HG02840 (cell line): ENCODE data around the gene CDH4.

Experiments
- ATAC-seq: cut with Tn5 transposase; IDR thresholded peaks from one replicate; pipeline ENCODE4 v1.9.1; 2021; ENCODE audit warnings: mild to moderate bottlenecking, moderate library complexity, moderate number of reproducible peaks; ENCODE audit not compliant: unreplicated experiment, low FRiP score

The CDH4 gene

DNA sequence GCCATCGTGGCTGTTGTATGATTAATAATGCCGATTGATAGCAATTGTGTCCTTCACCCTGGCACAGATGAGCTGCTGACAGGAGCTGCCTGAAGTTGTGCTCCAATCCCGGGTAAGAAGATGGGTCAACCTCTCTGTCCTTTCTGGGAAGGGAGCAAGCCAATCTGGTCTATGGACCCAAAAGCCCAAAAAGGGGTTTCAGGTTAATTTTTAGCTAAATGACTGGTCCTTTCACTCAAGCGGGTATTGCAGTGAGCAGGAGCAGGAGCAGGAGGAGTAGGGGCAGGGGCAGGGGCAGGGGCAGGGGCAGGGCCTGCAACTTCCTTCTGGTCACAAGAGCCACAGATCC, 648.9 kb downstream of the CDH4 start:
- ATAC-seq = no peak

DNA sequence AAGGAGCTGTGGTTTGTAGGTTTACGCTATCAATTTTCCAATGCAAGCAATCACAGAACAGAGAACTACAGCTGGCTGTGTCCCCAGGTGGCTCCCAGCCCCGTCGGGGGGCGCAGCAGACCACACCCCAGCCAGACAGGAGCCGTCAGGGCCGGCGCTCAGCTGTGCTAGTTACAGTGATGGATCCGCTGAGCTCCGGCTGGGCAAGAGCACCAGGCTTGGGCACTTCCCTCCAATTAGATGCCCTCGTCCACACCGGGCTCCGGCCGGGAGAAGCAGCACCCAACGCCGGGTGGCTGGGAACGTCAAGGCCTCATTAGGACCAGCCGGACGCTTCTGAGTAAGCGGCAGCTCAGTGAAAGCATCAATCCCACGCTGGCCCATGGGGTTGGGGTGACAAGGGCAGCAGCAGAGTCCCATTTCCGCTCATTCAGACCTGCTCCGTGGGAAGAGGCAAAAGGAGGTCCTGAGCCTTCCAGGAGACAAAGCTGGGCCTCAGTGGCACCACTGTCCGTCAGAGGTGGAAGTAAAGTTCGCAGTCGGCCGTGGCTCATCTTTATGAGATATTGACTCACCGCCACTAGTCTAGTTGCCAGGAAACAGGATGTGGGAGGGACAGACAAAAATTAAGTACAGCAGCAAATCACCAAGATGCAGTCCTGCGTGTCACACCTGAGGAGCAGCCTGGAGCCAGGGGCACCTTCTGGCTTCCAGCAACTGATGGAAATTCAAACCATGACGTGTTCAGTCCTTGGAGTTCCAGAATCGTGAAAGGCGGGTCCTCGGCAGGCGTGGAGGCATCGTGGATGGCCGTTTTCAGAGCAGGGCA, 649.5 kb downstream of the CDH4 start:
- no peak for ATAC-seq

DNA sequence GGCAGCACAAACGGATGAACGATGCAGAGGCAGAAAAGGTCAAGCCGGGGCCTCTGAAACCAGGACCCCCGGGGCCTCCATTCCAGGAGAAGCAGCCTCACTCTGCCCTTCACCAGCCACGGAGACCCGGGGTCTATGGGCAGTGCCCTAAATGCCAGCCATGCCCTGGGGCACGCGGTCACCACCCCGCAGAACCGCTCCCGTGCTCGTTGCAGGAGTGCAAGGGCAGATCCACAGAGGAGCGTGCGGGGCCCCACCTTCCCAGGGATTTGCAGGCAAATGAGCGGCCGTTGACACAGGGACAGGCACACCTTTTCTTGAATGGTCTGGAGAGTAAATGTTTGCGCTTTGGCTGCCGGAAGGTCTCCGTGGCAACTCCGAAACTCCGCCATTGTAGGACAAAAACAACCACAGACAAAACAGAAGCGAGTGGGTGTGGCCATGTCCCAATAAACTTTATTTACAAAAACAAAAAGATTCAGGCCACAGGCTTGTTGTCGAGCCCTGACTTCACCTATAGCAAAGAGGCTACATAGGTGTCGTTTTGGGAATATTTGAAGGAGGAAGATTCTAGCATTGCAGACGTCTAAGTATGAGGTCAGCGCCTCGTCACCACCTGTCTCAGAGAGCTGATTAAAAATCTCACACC, 650.3 kb downstream of the CDH4 start:
- ATAC-seq = no peak

DNA sequence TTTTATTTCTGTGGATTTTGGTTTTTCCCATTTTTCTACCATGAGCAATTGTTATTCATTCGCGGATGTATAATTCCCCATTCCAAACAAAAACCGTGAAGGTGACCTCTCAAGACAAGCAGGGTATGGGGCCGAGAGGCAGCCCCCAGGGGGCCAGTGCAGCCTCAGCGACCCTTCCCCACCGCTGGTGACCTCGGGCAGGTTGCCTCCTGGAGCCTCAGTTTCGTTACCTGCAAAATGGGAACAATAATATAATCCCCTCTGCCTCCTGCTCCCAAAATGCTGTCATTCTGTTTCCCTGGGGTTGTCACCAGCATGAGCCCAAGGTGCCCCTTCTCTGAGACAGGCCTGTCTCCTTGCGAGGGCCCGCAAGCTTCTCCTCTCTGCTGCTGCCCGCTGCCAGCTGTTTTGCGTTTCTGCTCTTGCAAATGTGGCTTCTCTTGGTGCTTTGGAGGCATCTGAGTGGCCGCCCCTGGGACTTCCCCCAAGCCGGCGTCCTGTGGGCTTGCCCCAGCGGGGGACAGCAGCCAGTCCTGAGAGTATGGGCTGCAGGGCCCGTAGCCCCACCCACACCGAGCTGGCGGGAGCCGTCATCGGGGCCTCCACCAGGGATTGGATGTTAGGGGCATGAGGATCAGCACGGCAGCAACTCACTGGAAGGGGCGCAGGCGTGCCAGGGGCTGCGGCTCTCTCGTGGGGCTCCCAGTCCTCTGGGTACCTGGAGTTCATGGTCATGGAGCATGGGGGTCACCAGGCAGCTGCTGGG, 651.7 kb downstream of the CDH4 start:
- no peak for ATAC-seq

DNA sequence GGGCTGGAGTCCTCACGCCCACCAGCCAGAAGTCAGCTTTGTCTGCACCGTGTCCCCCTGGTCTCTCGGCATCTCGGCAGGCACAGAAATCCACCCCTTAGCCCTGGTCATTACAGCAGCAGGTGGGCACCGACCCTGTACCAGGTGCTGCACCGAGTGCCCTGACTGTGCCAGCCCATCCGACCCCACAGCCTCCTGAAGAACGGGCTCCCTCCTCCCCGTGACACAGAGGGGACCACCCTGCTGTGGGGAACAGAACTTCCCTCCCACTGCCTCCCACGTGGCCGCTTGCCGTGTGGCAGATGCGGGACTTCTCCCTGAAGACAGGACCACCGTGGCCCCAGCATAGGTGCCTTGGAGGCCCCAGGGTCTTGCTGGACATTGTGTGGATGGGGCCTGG, 652.4 kb downstream of the CDH4 start:
- ATAC-seq = no peak

DNA sequence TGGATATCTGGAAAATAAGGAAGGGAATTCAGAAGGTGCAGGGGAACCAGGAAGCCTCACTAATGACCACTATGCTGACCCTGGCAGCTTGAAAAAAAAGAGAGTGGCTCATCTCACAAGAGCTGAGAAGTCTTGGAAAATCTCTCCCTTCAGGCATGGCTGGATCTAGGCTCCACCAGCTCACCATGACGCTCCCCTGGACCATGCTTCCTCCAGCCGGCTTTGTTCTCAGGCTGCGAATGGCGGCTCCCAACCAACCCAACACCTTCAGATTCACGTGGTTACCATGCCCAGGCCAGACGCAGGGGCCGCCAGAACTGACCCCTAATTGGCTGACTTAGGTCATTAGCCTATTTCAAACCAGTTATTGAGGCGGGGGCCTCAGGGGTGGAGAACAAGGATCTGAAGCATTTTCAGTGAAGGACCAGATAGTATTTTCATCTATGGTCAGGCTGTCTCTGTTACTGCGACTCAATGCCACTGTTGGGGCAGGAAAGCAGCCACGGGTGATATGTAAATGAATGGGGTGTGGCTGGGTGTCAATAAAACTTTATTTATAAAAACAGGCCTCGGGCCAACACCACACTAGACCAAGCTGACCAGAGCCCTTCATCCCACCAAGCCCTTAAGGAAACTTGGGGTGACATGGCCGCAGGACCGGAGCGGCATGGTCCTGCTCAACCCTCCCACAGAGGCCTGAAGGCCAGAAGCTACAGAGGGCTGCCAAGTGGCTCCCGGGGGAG, 653.9 kb downstream of the CDH4 start:
- ATAC-seq = no peak

DNA sequence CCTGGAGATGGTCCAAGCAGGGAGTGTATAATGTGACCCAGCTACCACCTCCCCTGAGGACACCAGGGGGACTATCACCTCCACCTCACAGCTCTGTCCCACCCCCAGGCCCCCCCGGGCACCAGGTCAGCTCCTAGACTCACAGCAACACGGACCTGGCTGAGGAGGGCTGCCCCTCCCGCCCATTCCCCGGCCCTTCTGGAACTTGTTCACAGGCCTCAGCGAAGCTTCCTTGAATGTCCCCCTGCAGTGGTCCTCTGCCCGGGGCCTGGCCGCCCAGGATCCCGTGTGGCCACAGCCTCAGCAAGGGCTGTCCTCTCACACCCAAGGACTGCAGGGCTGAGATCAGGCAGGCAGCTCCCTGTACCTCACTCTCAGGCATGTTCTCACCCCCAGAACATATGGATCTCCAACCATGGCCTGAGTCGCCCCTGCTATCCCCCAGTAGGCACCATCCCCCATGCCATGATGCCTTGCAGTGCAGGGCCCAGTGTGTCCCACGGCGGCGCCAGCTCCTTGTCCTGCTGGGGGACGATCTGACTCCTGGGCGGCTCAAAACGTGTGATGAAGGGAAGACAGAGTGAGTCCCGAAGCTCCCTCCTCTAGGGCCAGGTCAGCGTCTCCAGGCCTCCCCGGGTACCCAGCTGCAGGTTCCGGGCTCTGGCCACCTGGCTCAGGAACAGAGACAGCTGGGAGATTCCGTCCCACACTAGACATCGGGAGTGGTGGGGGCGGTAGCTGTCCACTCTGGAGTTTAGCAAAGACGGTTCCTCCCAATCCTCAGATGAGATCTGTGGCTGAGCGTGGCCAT, 655.2 kb downstream of the CDH4 start:
- no peak for ATAC-seq

DNA sequence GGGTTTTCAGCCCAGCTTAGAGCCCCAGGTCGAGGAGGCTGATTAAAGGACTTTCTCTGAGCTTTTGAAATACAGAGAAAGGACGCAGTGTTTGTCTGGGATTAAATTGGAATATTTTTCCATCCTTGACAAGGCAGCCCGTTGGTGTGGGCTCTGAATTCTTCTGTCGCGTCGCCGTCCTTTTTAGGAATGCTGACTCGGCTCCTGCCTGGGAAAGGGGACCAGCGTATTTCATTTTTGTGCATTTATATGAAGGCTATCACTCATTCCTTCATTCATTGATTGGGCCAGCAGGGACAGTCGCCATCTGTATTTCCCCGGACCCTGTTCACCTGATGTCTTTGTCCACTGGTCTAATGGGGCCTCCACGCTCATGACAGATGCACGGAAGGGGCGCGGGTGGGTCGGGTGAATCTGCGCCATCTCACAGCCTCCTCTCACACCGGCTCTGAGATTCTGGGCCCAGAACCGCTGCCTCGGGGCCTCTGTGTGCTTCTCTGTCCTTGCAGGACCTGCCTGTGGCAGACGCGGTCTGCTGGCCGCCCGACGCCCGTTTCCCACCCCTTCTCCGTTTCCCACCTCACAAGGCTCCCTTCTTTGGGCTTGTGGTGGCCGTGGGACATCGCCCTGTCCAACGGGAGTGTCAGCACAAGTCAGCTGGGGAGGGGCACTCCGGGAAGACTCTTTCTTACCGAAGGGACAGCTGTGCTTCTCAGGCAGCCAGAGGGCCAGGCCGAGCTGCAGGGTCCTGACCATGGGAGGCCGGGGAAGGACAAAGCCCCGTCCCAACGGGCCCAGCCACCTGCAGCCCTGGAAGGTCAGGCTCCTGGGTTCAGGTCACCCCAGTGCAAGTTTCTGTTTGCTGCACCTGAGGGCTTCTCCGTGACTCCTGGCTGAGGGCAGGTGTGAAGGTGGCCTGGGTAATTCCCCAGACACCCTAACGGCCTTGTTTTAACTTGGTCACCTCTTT, 656.3 kb downstream of the CDH4 start:
- ATAC-seq = no peak

DNA sequence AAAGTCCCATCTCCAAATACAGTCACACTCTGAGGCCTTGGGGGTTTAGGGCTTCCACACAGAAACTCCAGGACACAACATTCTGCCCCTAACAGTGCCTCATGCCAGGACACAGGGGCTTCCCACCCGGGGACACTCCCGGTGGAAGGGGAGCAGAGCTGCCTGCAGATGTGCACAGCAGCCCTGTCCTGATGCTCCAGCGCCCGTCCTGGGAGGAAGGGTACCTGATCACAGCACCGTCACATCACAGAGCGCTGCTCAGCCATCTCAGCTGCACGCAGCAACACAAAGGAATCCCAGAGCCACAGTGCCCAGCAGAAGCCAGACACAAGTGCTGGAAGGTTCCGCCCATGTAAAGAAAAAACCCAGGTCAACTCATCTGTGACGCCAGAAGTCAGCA, 657.0 kb downstream of the CDH4 start:
- no peak for ATAC-seq

DNA sequence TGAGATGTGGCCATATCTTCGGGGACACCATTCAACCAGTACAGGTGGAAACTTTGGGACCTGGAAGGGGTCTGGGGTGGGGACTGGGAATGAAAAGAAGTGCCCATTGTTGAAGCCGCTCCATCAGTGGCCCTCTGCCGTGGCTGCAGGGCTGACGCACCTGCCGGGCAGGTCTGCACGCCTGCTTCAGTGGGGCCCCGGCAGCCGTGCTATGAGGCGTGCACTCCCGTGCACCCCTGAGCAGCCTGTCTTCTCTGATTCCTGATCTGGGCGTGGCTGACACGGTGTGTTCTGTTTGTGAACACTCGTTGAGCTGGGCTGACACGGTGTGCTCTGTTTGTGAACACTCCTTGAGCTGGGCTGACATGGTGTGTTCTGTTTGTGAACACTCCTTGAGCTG, 657.8 kb downstream of the CDH4 start:
- ATAC-seq = no peak

DNA sequence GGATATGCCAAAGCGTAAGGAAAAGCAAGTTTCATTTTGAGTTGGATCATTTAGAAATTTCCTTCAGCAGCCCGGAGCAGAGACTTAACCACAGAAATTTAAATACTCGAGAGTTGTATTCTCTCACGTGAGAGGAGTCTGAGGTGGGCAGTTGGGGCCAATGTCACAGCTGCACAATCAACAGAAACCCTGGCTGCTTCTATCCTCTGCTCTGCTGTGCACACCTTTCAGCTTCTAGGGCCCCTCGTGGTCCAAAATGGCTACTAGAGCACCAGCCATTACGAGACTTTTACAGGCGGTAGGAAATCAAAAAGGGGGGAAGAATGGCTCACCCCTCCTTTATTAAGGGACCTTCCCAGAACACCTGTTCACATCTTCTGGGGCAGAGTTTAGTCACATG, 659.8 kb downstream of the CDH4 start:
- no peak for ATAC-seq

DNA sequence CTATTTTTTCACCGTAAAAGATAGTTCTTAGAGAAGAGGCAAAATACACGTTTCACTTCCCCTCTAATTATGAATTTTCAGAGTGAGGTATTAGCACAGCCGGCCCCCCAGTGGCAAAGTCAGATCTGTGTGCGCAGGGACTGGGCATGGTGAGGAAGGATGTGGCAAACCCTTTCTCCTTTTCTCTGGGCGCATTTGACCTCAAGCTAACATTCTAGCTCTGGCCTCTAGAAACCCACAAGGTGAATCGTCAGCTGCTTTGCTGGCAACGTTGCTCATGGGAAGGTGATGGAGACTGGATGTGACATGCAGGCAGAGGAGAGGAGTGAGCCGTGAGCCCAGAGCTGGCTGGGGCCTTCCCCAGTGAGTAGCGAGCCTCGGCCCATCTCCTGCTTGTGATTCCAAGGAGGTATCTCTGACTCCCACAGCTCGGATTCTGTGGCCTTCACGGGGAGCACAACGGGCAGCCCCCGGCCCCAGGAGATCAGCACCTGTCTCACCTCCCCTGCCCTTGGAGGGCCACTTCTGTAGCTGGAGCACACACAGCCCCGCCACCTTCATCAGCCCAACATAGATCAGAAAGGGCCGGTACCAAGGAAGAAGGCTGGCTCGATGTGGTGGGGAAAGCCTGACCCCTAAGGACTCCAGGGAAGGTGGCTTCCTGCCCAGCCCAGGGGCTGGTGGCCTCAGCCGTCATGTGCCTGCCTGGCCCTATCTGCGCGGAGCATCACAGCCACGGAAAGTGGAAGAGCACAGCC, 660.8 kb downstream of the CDH4 start:
- no peak for ATAC-seq

DNA sequence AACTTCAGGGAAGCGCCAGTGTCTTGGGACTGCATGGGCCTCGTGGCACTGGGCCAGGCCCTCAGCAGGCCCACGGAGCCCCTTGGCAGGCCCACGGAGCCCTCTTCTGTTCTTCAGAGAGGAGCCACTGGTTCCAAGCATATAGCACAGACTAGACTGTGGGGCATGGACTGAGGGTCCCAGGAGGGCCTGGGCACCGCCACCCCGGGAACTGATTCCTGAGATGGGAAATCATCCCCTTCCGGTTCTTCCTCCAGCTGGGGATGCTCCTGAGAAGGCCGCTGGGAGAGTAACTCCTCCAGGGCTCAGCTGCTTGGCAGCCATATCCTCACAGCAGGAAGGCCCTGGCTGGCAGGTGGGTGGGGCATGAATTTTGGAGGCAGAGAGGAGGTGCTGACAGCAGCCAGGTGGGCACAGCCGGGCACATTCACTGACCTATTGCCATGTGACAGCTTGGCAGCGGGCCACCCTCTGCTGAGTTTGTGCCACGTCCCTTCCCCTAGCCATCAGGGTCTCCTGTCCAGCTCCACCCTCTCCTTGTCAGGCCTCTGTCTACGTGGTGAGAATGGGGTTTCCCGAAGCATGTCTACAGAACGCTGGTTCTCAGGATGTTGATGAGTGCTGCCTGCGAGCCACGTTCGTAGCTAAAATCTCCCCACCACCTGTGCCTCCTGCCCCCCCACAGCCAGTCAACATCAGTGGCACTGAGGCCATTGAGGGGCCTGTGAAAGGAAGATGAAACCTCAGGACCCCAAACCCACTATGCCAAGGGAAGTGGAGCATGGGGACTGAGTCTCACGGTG, 661.6 kb downstream of the CDH4 start:
- no peak for ATAC-seq

DNA sequence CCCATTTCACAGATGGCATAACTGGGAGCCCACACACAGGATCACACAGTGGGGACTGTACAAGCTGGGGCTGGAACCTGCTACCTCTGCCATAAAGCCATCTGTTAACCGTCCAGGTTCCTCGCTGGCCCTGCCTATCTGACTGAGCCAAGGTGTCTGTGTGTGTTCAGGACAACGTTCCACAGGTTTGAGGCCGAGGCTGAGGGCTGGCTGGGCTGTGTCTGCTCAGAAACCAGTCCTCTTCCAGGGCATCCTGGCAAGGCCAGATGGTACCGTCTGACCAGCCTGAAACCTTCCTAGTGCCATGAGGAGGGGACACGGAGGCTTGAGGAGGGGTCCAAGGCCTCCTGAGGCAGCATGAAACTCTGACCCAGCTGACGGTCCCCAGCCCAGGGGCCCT, 663.0 kb downstream of the CDH4 start:
- no peak for ATAC-seq

DNA sequence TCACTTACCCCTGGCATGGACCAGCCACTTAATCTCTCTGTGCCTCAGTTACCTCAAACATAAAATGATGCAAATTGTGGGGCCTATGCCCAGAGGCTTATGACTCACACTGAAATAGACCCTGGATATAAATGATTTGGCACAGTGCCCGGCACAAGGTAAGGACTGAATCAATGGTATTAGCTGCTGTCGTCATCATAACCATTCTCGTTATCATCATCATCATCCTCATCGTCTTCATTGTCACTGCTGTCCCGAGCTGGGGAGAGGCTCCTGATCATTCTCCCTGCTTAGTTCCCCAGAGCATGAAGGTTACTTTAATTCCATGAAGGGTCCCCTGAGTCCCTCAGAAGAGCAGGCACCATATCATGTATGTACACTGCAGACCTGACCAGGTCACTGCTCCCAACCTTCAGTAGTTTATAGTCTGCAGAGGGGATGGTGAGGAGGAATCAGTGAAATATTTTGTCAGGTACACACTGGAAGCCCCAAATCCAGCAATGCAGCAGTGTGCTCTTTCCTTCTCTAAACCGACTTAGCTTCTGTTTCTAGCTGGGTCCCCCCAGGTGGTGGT, 664.3 kb downstream of the CDH4 start:
- ATAC-seq = no peak

DNA sequence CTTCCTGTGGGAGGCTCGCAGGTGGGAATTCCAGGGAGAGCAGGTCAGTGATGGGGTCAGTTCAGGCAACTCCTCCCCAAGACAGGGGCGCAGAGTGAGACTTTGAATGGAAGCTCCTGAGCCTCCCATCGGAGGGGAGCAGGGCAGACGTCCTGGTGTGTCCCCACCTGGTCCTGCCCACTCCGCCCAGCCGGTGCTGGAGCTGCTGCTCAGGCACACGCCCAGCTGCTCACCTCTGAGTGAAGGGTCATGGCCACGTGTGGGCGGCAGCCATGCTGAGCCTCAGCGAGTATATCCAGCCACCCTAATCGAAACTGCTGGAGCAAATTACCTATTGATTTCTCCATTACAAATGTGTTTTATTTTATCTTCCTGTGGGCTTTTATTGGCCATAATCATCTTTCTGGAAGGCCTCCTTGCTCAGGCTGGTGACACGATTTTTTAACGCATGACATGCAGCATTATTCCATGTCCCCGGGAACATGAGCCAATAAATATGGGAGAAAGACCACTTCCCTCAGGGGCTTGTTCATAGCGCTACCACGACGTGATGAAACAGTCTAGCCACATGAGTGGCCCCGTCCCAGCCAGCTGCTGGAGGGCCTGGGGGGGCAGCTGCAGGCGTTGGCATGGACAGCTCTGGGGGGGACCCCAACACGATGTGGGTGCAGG, 665.5 kb downstream of the CDH4 start:
- ATAC-seq = no peak

DNA sequence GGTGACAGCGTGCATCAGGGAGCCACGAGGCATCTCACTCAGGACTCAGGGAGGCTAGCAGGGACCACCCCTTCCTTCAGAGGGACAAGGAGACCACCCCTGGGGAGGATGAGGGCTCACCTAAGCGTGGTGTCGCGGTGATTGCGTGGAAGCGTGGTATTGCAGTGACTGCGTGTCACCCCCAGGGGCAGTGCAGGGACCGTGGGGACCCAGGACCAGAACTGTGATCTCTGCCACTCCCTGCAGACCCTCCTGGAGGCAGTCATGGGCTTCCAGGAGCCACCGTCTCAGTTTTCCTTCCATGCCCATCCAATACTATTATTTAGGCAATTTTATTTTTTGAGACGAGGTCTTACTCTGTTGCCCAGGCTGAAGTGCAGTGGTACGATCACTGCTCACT, 666.5 kb downstream of the CDH4 start:
- no peak for ATAC-seq
